HL-60 (cell line): Measurements from ENCODE around the gene SAP130.

Experiments
- DNase-seq, 2 experiments: peaks; one replicate each; pipeline ENCODE4 v3.0.0-alpha.2; 2010 to 2020; ENCODE audit warnings: low read depth in 1 of 2, low spot score in 1 of 2
- H3K27ac ChIP-seq: fragments of 250-450 bp; sonication (Bioruptor Pico); replicated peaks from 2 replicates; pipeline ENCODE4 v1.5.1; 2020; ENCODE audit warnings: mild to moderate bottlenecking, moderate library complexity
- H3K27me3 ChIP-seq: fragments of 250-450 bp; sonication (Bioruptor Pico); 2 replicates; pipeline ENCODE4 v1.5.1; 2021; ENCODE audit warnings: mild to moderate bottlenecking, moderate library complexity; ENCODE audit not compliant: insufficient read depth, poor library complexity, severe bottlenecking
- H3K4me3 ChIP-seq: replicated peaks from 2 replicates; pipeline ENCODE4 v1.5.1; 2011; ENCODE audit warnings: mild to moderate bottlenecking, control low read depth, low read length; ENCODE audit not compliant: insufficient read depth
- GABPA ChIP-seq: IDR thresholded peaks from 2 replicates; pipeline ENCODE4 v1.6.1; 2012; ENCODE audit warnings: low read depth
- POLR2AphosphoS5 ChIP-seq: IDR thresholded peaks from 2 replicates; pipeline ENCODE4 v1.6.1; 2012; ENCODE audit warnings: low read depth
- SPI1 ChIP-seq: IDR thresholded peaks from 2 replicates; pipeline ENCODE4 v1.6.1; 2012; ENCODE audit warnings: low read depth, mild to moderate bottlenecking, borderline replicate concordance
- TF ChIP-seq, protein P1 (sequence below): IDR thresholded peaks from 2 replicates; pipeline ENCODE4 v1.6.1; 2012; ENCODE audit warnings: low read depth; ENCODE audit not compliant: insufficient replicate concordance
- TF ChIP-seq, protein P2 (sequence below): IDR thresholded peaks from one replicate; pipeline ENCODE4 v1.5.1; 2011; ENCODE audit warnings: low read length, control low read depth, inconsistent platforms; ENCODE audit not compliant: insufficient read depth

SAP130 gene

DNA sequence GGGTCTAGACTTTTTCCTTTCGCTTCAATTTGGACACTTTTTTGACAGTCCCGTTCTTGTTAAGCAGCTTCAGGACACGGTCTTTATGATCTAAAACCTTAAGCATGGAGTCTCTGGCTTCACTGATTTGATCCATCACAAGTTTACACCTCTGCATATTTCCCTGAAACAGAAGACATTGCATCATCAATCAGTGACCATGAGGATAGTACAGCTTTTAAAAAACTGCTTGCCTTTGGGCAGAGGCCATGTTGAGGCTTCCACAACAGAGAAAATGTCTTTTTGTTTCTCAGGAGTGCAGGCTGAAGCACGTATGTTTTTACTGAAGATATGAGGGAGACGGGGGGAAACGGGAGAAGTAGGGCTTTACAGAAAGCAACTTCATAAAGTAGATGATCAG is 85.9 kb downstream of the SAP130 start:
- TF ChIP-seq, protein P1, sequence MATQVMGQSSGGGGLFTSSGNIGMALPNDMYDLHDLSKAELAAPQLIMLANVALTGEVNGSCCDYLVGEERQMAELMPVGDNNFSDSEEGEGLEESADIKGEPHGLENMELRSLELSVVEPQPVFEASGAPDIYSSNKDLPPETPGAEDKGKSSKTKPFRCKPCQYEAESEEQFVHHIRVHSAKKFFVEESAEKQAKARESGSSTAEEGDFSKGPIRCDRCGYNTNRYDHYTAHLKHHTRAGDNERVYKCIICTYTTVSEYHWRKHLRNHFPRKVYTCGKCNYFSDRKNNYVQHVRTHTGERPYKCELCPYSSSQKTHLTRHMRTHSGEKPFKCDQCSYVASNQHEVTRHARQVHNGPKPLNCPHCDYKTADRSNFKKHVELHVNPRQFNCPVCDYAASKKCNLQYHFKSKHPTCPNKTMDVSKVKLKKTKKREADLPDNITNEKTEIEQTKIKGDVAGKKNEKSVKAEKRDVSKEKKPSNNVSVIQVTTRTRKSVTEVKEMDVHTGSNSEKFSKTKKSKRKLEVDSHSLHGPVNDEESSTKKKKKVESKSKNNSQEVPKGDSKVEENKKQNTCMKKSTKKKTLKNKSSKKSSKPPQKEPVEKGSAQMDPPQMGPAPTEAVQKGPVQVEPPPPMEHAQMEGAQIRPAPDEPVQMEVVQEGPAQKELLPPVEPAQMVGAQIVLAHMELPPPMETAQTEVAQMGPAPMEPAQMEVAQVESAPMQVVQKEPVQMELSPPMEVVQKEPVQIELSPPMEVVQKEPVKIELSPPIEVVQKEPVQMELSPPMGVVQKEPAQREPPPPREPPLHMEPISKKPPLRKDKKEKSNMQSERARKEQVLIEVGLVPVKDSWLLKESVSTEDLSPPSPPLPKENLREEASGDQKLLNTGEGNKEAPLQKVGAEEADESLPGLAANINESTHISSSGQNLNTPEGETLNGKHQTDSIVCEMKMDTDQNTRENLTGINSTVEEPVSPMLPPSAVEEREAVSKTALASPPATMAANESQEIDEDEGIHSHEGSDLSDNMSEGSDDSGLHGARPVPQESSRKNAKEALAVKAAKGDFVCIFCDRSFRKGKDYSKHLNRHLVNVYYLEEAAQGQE: no peak
- no peak for TF ChIP-seq SPI1
- TF ChIP-seq, protein P2, sequence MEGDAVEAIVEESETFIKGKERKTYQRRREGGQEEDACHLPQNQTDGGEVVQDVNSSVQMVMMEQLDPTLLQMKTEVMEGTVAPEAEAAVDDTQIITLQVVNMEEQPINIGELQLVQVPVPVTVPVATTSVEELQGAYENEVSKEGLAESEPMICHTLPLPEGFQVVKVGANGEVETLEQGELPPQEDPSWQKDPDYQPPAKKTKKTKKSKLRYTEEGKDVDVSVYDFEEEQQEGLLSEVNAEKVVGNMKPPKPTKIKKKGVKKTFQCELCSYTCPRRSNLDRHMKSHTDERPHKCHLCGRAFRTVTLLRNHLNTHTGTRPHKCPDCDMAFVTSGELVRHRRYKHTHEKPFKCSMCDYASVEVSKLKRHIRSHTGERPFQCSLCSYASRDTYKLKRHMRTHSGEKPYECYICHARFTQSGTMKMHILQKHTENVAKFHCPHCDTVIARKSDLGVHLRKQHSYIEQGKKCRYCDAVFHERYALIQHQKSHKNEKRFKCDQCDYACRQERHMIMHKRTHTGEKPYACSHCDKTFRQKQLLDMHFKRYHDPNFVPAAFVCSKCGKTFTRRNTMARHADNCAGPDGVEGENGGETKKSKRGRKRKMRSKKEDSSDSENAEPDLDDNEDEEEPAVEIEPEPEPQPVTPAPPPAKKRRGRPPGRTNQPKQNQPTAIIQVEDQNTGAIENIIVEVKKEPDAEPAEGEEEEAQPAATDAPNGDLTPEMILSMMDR: no peak
- TF ChIP-seq GABPA: no peak

DNA sequence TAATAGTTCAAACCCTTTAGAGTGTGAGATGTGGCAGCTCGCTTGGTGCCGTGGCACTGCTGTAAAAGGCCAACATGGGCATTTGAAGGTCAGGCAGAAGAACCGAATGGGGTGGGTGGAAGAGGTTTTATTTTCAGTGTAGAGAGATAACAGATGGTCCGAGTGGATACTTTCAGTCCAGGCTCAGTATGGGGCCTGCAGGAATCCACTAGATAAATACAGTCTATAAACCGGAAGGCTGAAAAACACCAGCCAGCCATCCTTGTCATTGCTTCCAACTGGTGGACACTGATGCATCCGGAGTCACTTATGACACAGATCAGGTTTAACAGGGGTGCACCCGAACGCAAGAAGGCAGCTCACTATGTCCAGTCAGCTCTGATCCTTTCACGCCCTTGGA is 86.4 kb downstream of the SAP130 start:
- TF ChIP-seq, protein P1: no peak
- TF ChIP-seq SPI1 (no peak), GABPA (no peak), POLR2AphosphoS5 (no peak)
- TF ChIP-seq, protein P2: no peak
- Histone ChIP-seq H3K4me3 (no peak overlapping the region), H3K27ac (no peak overlapping the region), H3K27me3 (no peaks in the 10 kb centered on the region)
- no peak for DNase-seq

More for the DNA sequence above, 85.9 kb downstream of the SAP130 start:
- Histone ChIP-seq H3K4me3 (no peak overlapping the region), H3K27me3 (no peaks in the 10 kb centered on the region), H3K27ac (no peak overlapping the region)
- no peak for DNase-seq

DNA sequence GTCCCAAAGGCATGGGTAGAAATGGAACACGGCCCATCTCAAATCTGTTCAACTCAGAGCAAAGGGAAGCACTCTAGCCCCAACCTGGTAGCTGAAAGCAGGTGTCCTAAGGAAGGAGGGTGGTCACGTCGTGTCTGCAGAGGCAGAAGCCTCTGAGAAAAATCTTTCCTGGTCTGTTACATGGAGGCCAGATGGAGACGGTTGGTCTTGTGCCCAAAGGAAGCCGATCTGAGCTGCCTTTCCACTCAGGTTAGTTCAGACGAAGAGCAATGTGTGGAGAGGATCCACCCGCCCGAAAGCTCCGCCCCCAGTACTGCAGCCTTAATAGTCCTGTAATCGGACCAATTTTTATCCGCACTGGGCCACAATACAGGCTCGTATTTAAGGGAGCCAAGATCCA is 87.2 kb downstream of the SAP130 start:
- DNase-seq: no peak
- H3K4me3 ChIP-seq: no peak overlapping the region
- H3K27ac ChIP-seq: no peak overlapping the region
- H3K27me3 ChIP-seq: no peaks in the 10 kb centered on the region
- TF ChIP-seq POLR2AphosphoS5: no peak
- no peak for TF ChIP-seq GABPA
- no peak for TF ChIP-seq SPI1
- TF ChIP-seq, protein P1: no peak

DNA sequence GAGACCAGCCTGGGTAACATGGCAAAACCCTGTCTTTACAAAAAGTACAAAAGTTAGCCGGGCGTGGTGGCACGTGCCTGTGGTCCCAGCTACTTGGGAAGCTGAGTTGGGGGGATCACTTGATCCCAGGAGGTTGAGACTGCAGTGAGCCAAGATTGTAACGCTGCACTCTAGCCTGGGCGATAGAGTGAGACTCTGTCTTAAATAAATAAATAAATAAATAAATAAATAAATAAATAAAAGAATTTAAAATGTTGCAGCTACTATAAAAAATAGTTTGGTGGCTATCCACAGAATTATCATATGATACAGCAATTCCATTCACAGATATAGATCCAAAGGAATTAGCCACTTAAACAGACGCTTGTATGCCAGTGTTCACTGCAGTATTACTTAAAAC is 92.5 kb downstream of the SAP130 start:
- H3K27ac ChIP-seq: no peak overlapping the region
- no peak overlapping the region for H3K4me3 ChIP-seq
- TF ChIP-seq SPI1: no peak
- H3K27me3 ChIP-seq: no peaks in the 10 kb centered on the region
- DNase-seq: no peak
